COLO829 (cell line): Measurements from ENCODE around the gene GSTT2B.
"Not testable (repeated sequence)": the region's sequence is repeated elsewhere in the genome, so short reads cannot be mapped to it uniquely, and the experiment has no call there.

Experiments
- DNase-seq: peaks from one replicate; pipeline ENCODE4 v3.0.0; 2012; ENCODE audit warnings: low spot score

GSTT2B gene

DNA sequence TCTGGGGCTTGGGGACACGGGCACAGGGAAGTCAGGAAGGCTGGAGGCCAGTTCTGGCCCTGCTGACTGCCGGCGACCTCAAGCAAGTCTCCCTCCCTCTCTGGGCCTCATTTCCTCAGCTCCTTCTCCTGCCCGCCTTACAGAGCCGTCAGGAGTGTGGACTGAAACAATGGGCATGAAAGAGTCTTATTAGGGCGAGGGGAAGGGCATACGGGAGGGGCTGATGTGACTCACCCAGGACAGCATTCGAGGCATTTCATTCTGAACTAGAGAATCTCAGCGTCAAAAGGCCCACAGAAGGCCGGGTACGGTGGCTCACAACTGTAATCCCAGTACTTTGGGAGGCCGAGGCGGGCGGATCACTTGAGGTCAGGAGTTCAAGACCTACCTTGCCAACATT is 20.8 kb downstream of the GSTT2B start:
- not testable (repeated sequence) for DNase-seq

- no peak for DNase-seq
Observed at GRCh38 chr22:23939017-23939357, 22.0 kb downstream of the GSTT2B start.

- DNase-seq, result no peak
Observed at GRCh38 chr22:23938328-23939016, 22.5 kb downstream of the GSTT2B start.

- no peak for DNase-seq
Observed at GRCh38 chr22:23926561-23926960, 34.4 kb downstream of the GSTT2B start.

DNA sequence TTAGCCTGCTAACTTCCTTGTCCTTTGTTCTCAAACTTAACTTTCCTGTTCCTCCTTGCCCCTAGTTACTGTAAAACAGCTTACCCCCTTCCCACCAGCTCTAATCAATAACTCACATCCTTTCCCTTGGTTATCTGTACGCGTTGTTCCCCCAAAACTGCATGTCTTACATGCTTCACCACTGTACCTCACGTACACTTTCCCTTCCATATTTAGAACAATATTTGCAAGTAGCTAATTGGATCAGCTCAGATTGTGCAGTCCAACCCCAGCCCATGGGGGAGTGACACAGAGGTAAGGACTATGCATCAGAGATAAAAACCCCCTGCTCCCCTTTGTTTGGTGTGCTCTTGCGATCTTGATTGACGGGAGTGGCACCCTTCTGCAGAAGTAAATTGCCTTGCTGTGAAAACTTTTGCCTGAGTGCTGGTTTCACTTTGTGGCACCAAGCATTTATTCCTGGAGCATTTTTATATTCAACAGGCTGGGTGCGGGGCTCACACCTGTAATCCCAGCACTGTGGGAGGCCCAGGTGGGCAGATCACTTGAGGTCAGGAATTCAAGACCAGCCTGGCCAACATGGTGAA is 35.9 kb downstream of the GSTT2B start:
- no peak for DNase-seq

GRCh38 chr22:23922921-23923320 is 38.1 kb downstream of the GSTT2B start:
- DNase-seq, result no peak

GRCh38 chr22:23921586-23922201 is 39.3 kb downstream of the GSTT2B start:
- not testable (repeated sequence) for DNase-seq

- not testable (repeated sequence) for DNase-seq
Observed at GRCh38 chr22:23920267-23920611, 40.8 kb downstream of the GSTT2B start.

GRCh38 chr22:23915290-23915689 is 45.7 kb downstream of the GSTT2B start:
- DNase-seq, result no peak

- peak; percentile 100 for DNase-seq
Observed at GRCh38 chr22:23913661-23914353, 47.2 kb downstream of the GSTT2B start.

- no peak for DNase-seq
Observed at GRCh38 chr22:23913306-23913660, 47.7 kb downstream of the GSTT2B start.

- DNase-seq, result no peak
Observed at GRCh38 chr22:23912293-23912903, 48.6 kb downstream of the GSTT2B start.

- DNase-seq, result no peak
Observed at GRCh38 chr22:23911318-23911980, 49.5 kb downstream of the GSTT2B start.

DNA sequence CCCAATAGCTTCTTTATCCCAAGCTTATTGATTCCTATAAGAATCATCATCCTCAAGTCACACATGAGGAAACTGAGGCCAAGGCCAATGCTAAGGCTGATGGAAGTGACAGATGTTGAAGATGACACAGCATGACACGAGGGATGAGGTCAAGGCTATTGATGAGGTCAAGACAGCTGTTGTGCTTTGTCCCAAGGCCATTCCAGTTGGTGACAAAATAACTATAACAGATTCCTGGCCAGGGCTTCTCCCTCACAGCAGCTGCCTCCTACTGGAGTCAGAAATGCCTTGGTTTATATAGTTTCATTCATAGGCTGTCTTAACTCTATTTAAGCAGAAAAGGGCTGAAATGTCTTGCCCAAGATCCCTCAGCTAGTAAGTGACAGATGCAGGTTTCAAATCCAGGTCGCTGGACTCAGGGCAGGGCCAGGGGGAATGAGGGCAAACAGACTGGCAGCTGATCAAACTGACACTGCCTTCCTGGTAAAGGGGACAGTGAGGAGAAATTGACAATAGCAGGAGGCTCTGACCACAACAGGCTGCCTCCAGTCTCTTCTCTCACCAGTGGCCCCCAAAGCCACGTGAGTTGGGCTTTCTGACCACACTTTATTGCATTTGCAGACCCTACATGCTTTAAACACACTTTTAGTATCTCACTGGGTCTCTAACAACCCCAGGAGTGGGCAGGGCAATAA is 50.4 kb downstream of the GSTT2B start:
- no peak for DNase-seq

GRCh38 chr22:23909296-23909898 is 51.6 kb downstream of the GSTT2B start:
- no peak for DNase-seq

GRCh38 chr22:23908587-23909205 is 52.3 kb downstream of the GSTT2B start:
- no peak for DNase-seq

DNA sequence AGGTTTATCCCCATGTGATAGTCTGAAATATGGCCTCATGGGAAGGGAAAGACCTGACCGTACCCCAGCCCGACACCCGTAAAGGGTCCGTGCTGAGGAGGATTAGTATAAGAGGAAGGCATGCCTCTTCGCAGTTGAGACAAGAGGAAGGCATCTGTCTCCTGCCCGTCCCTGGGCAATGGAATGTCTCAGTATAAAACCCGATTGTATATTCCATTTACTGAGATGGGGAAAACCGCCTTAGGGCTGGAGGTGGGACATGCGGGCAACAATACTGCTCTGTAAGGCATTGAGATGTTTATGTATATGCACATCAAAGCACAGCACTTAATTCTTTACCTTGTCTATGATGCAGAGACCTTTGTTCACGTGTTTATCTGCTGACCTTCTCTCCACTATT is 53.6 kb downstream of the GSTT2B start:
- not testable (repeated sequence) for DNase-seq
